Aorta (tissue), 5 donors: ENCODE measurements around the gene DCBLD2. TPM values are rescaled to one million over a fixed set of nuclear protein-coding genes. Genes with fewer than 3 reads are reported as not detected.

Source experiments
- ATAC-seq: fragments of 200-7000 bp; cut with Tn5 transposase; one replicate; pipeline ENCODE4 v1.9.1; 2022; ENCODE audit warnings: moderate library complexity; ENCODE audit not compliant: low FRiP score
- DNase-seq, 2 donors: peaks; one replicate each; pipeline ENCODE4 v3.0.0-alpha.2; 2020
- H3K27ac ChIP-seq, 2 donors: one replicate each; pipeline ENCODE4 v1.5.1; 2013; ENCODE audit warnings: low read length in 2 of 2, mild to moderate bottlenecking in 2 of 2, moderate library complexity in 2 of 2, control low read depth in 1 of 2, inconsistent platforms in 1 of 2, low read depth in 1 of 2
- H3K27me3 ChIP-seq, 2 donors: one replicate each; pipeline ENCODE4 v1.6.1; 2013; ENCODE audit warnings: control low read depth in 1 of 2, low read length in 1 of 2, mild to moderate bottlenecking in 1 of 2, moderate library complexity in 1 of 2; ENCODE audit not compliant: insufficient read depth in 2 of 2, control insufficient read depth in 1 of 2
- H3K36me3 ChIP-seq, 2 donors: one replicate each; pipeline ENCODE4 v1.6.1; 2013; ENCODE audit warnings: control low read depth in 1 of 2, low read length in 1 of 2, mild to moderate bottlenecking in 1 of 2; ENCODE audit not compliant: insufficient read depth in 2 of 2, control insufficient read depth in 1 of 2
- H3K4me1 ChIP-seq, 2 donors: one replicate each; pipeline ENCODE4 v1.6.1; 2013; ENCODE audit warnings: low read length in 2 of 2, control low read depth in 1 of 2, mild to moderate bottlenecking in 1 of 2, moderate library complexity in 1 of 2; ENCODE audit not compliant: insufficient read depth in 2 of 2, control insufficient read depth in 1 of 2
- H3K4me3 ChIP-seq, 2 donors: one replicate each; pipeline ENCODE4 v1.5.1; 2013; ENCODE audit warnings: low read length in 2 of 2, control low read depth in 1 of 2, mild to moderate bottlenecking in 1 of 2
- H3K9me3 ChIP-seq: one replicate; pipeline ENCODE4 v1.6.1; 2013; ENCODE audit warnings: mild to moderate bottlenecking, low read length; ENCODE audit not compliant: control insufficient read depth
- WGBS, 2 donors: extraction: QIAGEN DNeasy Blood & Tissue Kit; methylation state at CpG; one replicate each; pipeline ENCODE4 v1.1.7; 2013; 5-methylcytosine and 5-hydroxymethylcytosine counted together
- intact Hi-C, 2 donors: fragments of 100-400 bp; cut with DNase I; formaldehyde crosslinking; loops; one replicate each; pipeline versions ENCODE4 v1.14.2 to v1.15.0; 2022
- polyA plus RNA-seq, 2 donors: library from polyadenylated mRNA; stranded (reverse); fragments of 200-250 nt; gene quantifications; one replicate each; pipeline ENCODE4 v1.2.3, GENCODE V29; 2013
- total RNA-seq, 2 donors: library from RNA; stranded (reverse); fragmentation: NEBNext Ultra II Directional; extraction: Animal tissue kit (Norgen Biotek cat#: 25700); gene quantifications; one replicate each; pipeline ENCODE4 v1.2.1, GENCODE V29; 2021
- donor health status: healthy with polysubstance abuse.
- donor health status: Bipolar disorder and iron deficiency.
- donor health status: DM: no; HTN: no; CAD: no.
- donor health status: DM: no; HTN: no; CAD: no.
- donor health status: DM: yes; HTN: yes; CAD: no.

The DCBLD2 gene
- total and polyA plus RNA-seq, 4 donors: 4.4 to 36.3 (median 20.7) TPM

DNA sequence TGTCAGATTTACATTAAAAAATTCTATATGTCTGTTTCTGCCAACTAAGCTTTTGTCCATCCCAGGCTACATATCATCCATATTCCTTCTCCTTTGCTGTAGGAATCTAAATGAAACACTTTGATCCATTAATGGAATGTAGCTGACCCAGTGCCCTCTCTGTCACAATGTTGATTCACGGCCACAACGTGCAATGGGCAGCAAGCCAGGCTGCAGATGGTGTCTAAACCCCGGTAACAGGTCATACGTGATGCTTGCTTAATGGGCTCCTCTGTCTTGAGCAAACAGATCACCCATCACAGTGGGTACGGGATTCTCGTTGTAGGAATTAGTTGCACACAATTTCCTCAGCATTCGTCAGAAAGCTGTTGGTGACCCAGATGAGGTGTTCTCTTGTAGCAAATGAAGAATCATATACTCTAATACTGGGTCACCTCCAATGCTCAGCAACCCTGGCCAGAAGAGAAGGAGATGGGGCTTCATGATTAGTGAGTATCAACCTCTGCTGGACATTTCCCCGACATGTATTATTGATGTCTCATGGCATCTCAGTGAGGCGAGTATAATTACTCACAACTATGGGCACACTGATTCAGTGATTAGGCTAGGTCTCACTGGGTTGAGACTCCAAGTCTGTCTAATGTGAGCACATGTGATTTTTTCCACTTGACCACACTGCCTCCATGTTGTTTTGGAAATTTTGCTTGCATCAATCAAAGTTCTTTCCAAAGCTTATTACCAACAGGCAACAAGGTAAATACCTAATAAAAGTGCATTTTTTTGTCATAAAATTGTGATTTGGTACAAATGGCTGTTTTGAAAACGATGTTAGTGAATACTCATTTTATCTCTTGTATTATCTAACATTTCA, 12.9 kb upstream of the DCBLD2 start:
- H3K27me3 ChIP-seq: no peaks in the 10 kb centered on the region
- no peaks in the 10 kb centered on the region for H3K4me1 ChIP-seq
- ATAC-seq (no peak), DNase-seq (no peak)
- no peak overlapping the region for H3K4me3 ChIP-seq
- no peaks in the 10 kb centered on the region for H3K36me3 ChIP-seq
- 61 to 67% methylated on average over 10 of the region's 10 CpGs for WGBS, 2 donors
- H3K9me3 ChIP-seq: no peaks in the 10 kb centered on the region
- intact Hi-C loops: no loop called here
- no peak overlapping the region for H3K27ac ChIP-seq

GRCh38 chr3:98912448-98912847, 11.0 kb upstream of the DCBLD2 start:
- ATAC-seq: no peak
- H3K36me3 ChIP-seq: no peaks in the 10 kb centered on the region
- WGBS, 2 donors: 79 to 80% methylated on average over 1 of the region's 1 CpG
- no peak overlapping the region for H3K27ac ChIP-seq
- H3K27me3 ChIP-seq: no peaks in the 10 kb centered on the region
- no peak for DNase-seq
- no peaks in the 10 kb centered on the region for H3K4me1 ChIP-seq
- no peak overlapping the region for H3K4me3 ChIP-seq
- peaks cover 2% of the 10 kb centered on the region for H3K9me3 ChIP-seq
- intact Hi-C loops: no loop called here

DNA sequence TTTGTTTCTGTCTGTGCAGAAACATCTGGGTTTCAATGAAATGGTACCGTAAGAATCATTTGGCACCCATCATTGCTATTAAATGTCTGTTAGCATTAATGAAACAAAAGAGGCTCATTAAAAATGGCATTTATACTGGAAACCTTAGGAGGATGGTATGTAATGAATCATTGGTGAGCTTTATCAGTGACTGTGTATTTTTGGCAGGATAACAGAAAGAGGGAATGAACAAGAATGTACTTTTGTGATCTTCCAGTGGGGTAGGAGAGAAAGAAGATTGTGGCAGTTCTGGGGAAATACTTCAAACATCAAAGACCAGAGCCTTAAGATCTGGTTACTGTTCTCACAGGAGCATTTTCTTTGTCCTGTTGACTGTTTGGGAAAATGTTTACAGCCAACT, 4.7 kb upstream of the DCBLD2 start:
- intact Hi-C loops: loop anchor here in 1 of 2 donors (10.0 kb wide), 1 partner anchor 729 kb away; the partner anchor contains the start of gene COL8A1
- Histone ChIP-seq H3K36me3 (peaks cover 0 to 3% of the 10 kb centered on the region in 2 donors), H3K4me3 (no peak overlapping the region), H3K9me3 (peaks cover 2% of the 10 kb centered on the region), H3K4me1 (no peaks in the 10 kb centered on the region), H3K27ac (no peak overlapping the region), H3K27me3 (no peaks in the 10 kb centered on the region)
- DNase-seq (no peak), ATAC-seq (no peak)
- 73 to 76% methylated on average over 1 of the region's 1 CpG for WGBS, 2 donors

DNA sequence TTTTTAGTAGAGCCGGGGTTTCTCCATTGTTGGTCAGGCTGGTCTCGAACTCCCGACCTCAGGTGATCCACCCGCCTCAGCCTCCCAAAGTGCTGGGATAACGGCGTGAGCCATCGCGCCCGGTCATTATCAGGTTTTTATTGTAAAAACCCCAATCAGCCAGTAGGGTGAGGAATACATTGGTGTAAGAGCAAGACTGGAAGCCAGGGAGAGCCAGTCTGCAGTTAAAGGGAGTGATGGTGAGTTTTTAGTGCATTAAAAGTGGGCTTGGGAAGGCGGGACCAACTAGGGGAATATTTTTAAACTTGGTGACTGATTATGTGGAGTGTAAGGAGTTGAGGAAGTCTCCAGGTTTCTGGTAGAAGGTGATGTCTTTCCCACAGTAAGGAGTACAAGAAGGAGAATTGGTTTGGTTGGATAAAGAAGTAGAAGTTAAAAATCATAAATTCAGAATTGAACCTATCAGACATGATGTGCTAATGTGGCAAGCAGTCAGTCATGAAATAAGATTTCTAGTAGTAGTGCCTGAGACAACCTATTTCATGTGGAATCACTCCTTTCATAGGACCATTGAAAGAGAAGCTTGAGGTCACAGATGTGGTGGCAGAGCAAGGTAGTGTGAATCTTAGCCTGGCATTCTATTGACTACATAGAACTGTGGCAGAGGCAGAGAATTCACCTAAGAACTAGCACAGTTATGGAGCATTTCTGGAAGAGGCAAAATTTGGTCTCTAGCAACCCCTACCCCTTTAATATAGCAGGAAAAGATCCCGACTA, 2.4 kb upstream of the DCBLD2 start:
- intact Hi-C loops: loop anchor here (5.0 to 10.0 kb wide), 2 partner anchors 47 to 731 kb away; partner anchors contain the start of gene COL8A1 (in 1 of the 2)
- H3K27me3 ChIP-seq: no peaks in the 10 kb centered on the region
- H3K4me3 ChIP-seq: no peak overlapping the region
- peaks cover 0 to 7% of the 10 kb centered on the region in 2 donors for H3K4me1 ChIP-seq
- no peak overlapping the region for H3K27ac ChIP-seq
- WGBS, 2 donors: 93% methylated on average over 11 of the region's 11 CpGs
- DNase-seq (no peak), ATAC-seq (no peak)
- peaks cover 0 to 3% of the 10 kb centered on the region in 2 donors for H3K36me3 ChIP-seq
- H3K9me3 ChIP-seq: peaks cover 2% of the 10 kb centered on the region

GRCh38 chr3:98903099-98903498, 1.6 kb upstream of the DCBLD2 start:
- Histone ChIP-seq H3K27me3 (no peaks in the 10 kb centered on the region), H3K27ac (no peak overlapping the region), H3K36me3 (peaks cover 0 to 3% of the 10 kb centered on the region in 2 donors), H3K4me3 (no peak overlapping the region), H3K4me1 (peaks cover 0 to 7% of the 10 kb centered on the region in 2 donors), H3K9me3 (peaks cover 2% of the 10 kb centered on the region)
- 34 to 57% methylated on average over 3 of the region's 3 CpGs for WGBS, 2 donors
- DNase-seq (no peak), ATAC-seq (no peak)
- intact Hi-C loops: loop anchor here (5.0 to 10.0 kb wide), 2 partner anchors 46 to 732 kb away; partner anchors contain the start of gene COL8A1 (in 1 of the 2)

DNA sequence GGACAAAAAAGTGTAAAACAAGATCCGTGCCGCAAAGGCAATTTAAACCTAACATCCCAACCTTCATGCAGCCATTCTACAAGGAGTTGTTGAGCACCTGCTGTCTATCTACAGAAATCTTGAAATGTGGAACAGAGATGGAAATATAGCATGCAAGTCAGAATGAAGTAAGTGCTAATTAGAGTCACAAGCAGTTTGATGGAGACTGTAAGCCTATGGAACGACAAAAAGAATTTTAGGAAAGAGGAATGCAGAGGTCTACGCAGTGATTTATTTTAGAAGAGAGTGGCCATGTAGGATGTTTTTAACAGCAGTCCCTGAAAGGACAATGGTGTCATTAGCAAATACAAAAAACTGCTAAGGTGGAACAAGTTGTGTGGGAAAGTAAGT, 851 bp upstream of the DCBLD2 start:
- intact Hi-C loops: loop anchor here (5.0 to 10.0 kb wide), 2 partner anchors 45 to 732 kb away; partner anchors contain the start of gene COL8A1 (in 1 of the 2)
- ATAC-seq: no peak
- peaks cover 0 to 7% of the 10 kb centered on the region in 2 donors for H3K4me1 ChIP-seq
- peak overlapping the region; percentile 31 to 70 for H3K4me3 ChIP-seq
- H3K27me3 ChIP-seq: no peaks in the 10 kb centered on the region
- peaks cover 0 to 3% of the 10 kb centered on the region in 2 donors for H3K36me3 ChIP-seq
- no peaks in the 10 kb centered on the region for H3K9me3 ChIP-seq
- 6 to 10% methylated on average over 4 of the region's 4 CpGs for WGBS, 2 donors
- H3K27ac ChIP-seq: no peak overlapping the region
- DNase-seq: no peak

- H3K4me1 ChIP-seq: peaks cover 0 to 7% of the 10 kb centered on the region in 2 donors
- peak overlapping the region; percentile 24 to 68 for H3K27ac ChIP-seq
- no peaks in the 10 kb centered on the region for H3K9me3 ChIP-seq
- DNase-seq (peak in 1 of 2 donors; percentile 85), ATAC-seq (peak; percentile 75)
- H3K27me3 ChIP-seq: no peaks in the 10 kb centered on the region
- H3K36me3 ChIP-seq: peaks cover 0 to 3% of the 10 kb centered on the region in 2 donors
- peak overlapping the region; percentile 65 to 80 for H3K4me3 ChIP-seq
- 0% methylated on average over 2 to 26 of the region's 26 CpGs for WGBS, 2 donors
- intact Hi-C loops: loop anchor here (5.0 to 10.0 kb wide), 2 partner anchors 44 to 734 kb away; partner anchors contain the start of gene COL8A1 (in 1 of the 2)
Observed at GRCh38 chr3:98901119-98901391, 440 bp downstream of the DCBLD2 start.

- Histone ChIP-seq H3K4me3 (peak overlapping the region; percentile 65 to 80), H3K4me1 (peaks cover 0 to 7% of the 10 kb centered on the region in 2 donors), H3K27ac (no peak overlapping the region), H3K27me3 (no peaks in the 10 kb centered on the region), H3K36me3 (peaks cover 0 to 3% of the 10 kb centered on the region in 2 donors), H3K9me3 (no peaks in the 10 kb centered on the region)
- ATAC-seq (peak; percentile 0), DNase-seq (peak in 1 of 2 donors; percentile 67)
- intact Hi-C loops: loop anchor here (5.0 to 10.0 kb wide), 2 partner anchors 43 to 734 kb away; partner anchors contain the start of gene COL8A1 (in 1 of the 2)
- WGBS, 2 donors: 6% methylated on average over 23 of the region's 23 CpGs
Observed at GRCh38 chr3:98900265-98901118, 1.0 kb downstream of the DCBLD2 start.
